ENCODE data around the gene RAD23B.
A peak's percentile ranks its signal among the peaks of the same experiment; 100 is the strongest.

DNA sequence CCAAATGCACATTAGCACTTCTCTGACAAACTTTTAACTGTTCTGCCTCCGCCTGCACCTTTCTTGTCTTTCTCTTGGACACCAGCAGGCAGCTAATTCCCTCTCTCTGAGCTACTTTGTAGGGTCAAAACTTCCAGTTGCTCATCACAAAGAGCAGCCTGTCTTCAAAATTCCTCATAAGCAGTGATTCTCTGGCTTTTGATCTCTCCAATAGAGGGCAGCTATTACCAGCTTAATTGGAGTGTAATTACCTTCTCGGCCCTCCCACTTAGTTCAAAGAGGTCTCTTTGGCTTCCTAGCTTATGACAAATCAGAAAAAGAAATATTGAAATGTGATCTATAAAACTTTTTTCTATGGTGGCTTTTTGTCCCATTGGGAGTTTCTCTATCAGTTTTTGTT lies 43.6 kb upstream of the RAD23B start:
- TF ChIP-seq POLR2A (IDR thresholded peaks at IDR 0.05) = no peak
- TF ChIP-seq, protein P1, sequence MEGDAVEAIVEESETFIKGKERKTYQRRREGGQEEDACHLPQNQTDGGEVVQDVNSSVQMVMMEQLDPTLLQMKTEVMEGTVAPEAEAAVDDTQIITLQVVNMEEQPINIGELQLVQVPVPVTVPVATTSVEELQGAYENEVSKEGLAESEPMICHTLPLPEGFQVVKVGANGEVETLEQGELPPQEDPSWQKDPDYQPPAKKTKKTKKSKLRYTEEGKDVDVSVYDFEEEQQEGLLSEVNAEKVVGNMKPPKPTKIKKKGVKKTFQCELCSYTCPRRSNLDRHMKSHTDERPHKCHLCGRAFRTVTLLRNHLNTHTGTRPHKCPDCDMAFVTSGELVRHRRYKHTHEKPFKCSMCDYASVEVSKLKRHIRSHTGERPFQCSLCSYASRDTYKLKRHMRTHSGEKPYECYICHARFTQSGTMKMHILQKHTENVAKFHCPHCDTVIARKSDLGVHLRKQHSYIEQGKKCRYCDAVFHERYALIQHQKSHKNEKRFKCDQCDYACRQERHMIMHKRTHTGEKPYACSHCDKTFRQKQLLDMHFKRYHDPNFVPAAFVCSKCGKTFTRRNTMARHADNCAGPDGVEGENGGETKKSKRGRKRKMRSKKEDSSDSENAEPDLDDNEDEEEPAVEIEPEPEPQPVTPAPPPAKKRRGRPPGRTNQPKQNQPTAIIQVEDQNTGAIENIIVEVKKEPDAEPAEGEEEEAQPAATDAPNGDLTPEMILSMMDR (IDR thresholded peaks at IDR 0.05) = peak; percentile 38 to 65 (median 54)

All from right lobe of liver (tissue), 4 donors.